ENCODE results near the gene STAG2. TPM values are rescaled to one million over a fixed set of nuclear protein-coding genes. Genes with fewer than 3 reads are reported as not detected.

STAG2 gene
- polyA plus RNA-seq, 1 donor (not counting 4 experiments of a cell fraction or from before 2014, with no cell fraction given) = 42.9 TPM

DNA sequence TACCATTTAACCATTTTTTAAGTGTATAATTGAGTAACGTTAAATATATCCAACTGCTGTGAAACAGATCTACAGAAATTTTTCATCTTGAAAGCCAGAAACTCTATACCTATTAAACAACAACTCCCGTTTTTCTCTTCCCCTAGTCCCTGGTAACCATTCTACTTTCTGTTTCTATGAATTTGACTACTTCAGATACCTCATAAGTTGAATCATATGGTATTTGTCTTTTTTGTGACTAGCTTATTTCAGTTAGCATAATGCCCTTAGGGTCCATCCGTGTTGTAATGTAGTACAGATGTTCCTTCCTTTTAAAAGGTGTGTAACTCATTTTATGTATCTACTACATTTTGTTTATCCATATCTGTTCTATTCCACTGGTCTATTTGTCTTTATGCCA, 48.7 kb downstream of the STAG2 start:
- Histone ChIP-seq H3K9me3 (ENCODE audit: control insufficient read depth, low read depth, low read length) (no peaks in the 10 kb centered on the region), H3K4me3 (ENCODE audit: control insufficient read depth in 2 of 3, extremely low read depth in 1 of 3, insufficient read depth in 2 of 3, low read depth in 1 of 3, low read length in 3 of 3) (no peak overlapping the region), H3K27me3 (ENCODE audit: control insufficient read depth, extremely low read depth, insufficient read depth, low read length) (no peaks in the 10 kb centered on the region), H4K20me1 (ENCODE audit: control insufficient read depth, extremely low read depth, insufficient read depth, low read length) (no peaks in the 10 kb centered on the region), H3K27ac (ENCODE audit: control insufficient read depth, insufficient read depth, low read length) (peak overlapping the region; percentile 54), H3K79me2 (ENCODE audit: control insufficient read depth, insufficient read depth, low read length) (peaks cover 70% of the 10 kb centered on the region), H3K4me2 (ENCODE audit: control insufficient read depth, extremely low read depth, insufficient read depth, low read depth, low read length) (peak overlapping the region; percentile 31), H3K4me1 (ENCODE audit: control insufficient read depth, extremely low read depth, insufficient read depth, low read length) (peaks cover 8% of the 10 kb centered on the region), H2AFZ (ENCODE audit: control insufficient read depth, low read length) (no peak overlapping the region), H3K9me1 (ENCODE audit: control insufficient read depth, extremely low read depth, insufficient read depth, low read length) (no peaks in the 10 kb centered on the region), H3K9ac (ENCODE audit: control insufficient read depth, extremely low read depth, insufficient read depth, low read length) (no peak overlapping the region), H3K36me3 (ENCODE audit: control insufficient read depth in 2 of 2, extremely low read depth in 1 of 2, insufficient read depth in 2 of 2, low read length in 2 of 2) (no peaks in the 10 kb centered on the region)
- dilution Hi-C loops (cut with MboI; ENCODE audit: extremely low pct_ligation_motif_present, low sequenced_read_pairs) = no loop called here
- TF ChIP-seq, protein P1, sequence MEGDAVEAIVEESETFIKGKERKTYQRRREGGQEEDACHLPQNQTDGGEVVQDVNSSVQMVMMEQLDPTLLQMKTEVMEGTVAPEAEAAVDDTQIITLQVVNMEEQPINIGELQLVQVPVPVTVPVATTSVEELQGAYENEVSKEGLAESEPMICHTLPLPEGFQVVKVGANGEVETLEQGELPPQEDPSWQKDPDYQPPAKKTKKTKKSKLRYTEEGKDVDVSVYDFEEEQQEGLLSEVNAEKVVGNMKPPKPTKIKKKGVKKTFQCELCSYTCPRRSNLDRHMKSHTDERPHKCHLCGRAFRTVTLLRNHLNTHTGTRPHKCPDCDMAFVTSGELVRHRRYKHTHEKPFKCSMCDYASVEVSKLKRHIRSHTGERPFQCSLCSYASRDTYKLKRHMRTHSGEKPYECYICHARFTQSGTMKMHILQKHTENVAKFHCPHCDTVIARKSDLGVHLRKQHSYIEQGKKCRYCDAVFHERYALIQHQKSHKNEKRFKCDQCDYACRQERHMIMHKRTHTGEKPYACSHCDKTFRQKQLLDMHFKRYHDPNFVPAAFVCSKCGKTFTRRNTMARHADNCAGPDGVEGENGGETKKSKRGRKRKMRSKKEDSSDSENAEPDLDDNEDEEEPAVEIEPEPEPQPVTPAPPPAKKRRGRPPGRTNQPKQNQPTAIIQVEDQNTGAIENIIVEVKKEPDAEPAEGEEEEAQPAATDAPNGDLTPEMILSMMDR (optimal IDR thresholded peaks at IDR 0.05 in 1 of 3, IDR thresholded peaks at IDR 0.05 in 1 of 3, conservative IDR thresholded peaks at IDR 0.05 in 1 of 3; ENCODE audit: extremely low read depth in 1 of 3, insufficient read depth in 2 of 3, low read length in 3 of 3) = no peak
- no peak for TF ChIP-seq EZH2 (IDR thresholded peaks at IDR 0.05; ENCODE audit: low read length)
- no peak for DNase-seq (ENCODE audit: low read depth, low spot score)
- FAIRE-seq = peak; percentile 41

DNA sequence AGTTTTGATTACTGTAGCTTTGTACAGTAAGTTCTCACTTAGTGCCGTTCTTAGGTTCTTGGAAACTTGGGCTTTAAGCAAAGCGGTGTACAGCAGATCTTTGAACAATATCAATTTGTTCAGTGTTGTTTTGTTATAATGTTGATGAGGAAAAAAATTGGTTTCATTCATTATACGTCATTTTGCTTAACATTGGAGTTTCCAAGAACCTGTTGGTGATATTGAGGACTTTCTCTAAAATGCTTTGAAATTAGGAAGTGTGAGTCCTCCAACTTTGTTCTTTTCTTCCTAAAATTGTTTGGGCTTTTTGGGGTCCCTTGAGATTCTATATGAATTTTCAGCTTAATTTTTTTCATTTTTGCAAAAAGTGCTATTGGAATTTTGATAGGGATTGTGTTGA, 49.1 kb downstream of the STAG2 start:
- Histone ChIP-seq H3K79me2 (ENCODE audit: control insufficient read depth, insufficient read depth, low read length) (peaks cover 70% of the 10 kb centered on the region), H3K4me3 (ENCODE audit: control insufficient read depth in 2 of 3, extremely low read depth in 1 of 3, insufficient read depth in 2 of 3, low read depth in 1 of 3, low read length in 3 of 3) (no peak overlapping the region), H2AFZ (ENCODE audit: control insufficient read depth, low read length) (no peak overlapping the region), H3K27ac (ENCODE audit: control insufficient read depth, insufficient read depth, low read length) (peak overlapping the region; percentile 38), H3K9me3 (ENCODE audit: control insufficient read depth, low read depth, low read length) (no peaks in the 10 kb centered on the region), H3K4me1 (ENCODE audit: control insufficient read depth, extremely low read depth, insufficient read depth, low read length) (peaks cover 8% of the 10 kb centered on the region), H3K36me3 (ENCODE audit: control insufficient read depth in 2 of 2, extremely low read depth in 1 of 2, insufficient read depth in 2 of 2, low read length in 2 of 2) (no peaks in the 10 kb centered on the region), H4K20me1 (ENCODE audit: control insufficient read depth, extremely low read depth, insufficient read depth, low read length) (no peaks in the 10 kb centered on the region), H3K4me2 (ENCODE audit: control insufficient read depth, extremely low read depth, insufficient read depth, low read depth, low read length) (peak overlapping the region; percentile 31), H3K9me1 (ENCODE audit: control insufficient read depth, extremely low read depth, insufficient read depth, low read length) (no peaks in the 10 kb centered on the region), H3K9ac (ENCODE audit: control insufficient read depth, extremely low read depth, insufficient read depth, low read length) (no peak overlapping the region), H3K27me3 (ENCODE audit: control insufficient read depth, extremely low read depth, insufficient read depth, low read length) (no peaks in the 10 kb centered on the region)
- FAIRE-seq (no peak), DNase-seq (ENCODE audit: low read depth, low spot score) (no peak)
- TF ChIP-seq EZH2 (IDR thresholded peaks at IDR 0.05; ENCODE audit: low read length) = no peak
- TF ChIP-seq, protein P1 (optimal IDR thresholded peaks at IDR 0.05 in 1 of 3, IDR thresholded peaks at IDR 0.05 in 1 of 3, conservative IDR thresholded peaks at IDR 0.05 in 1 of 3; ENCODE audit: extremely low read depth in 1 of 3, insufficient read depth in 2 of 3, low read length in 3 of 3) = no peak
- dilution Hi-C loops (cut with MboI; ENCODE audit: extremely low pct_ligation_motif_present, low sequenced_read_pairs) = no loop called here

Data from keratinocyte (primary cell).